Natural killer cell (primary cell): Measurements from ENCODE around the gene UBE2I. TPM values are rescaled to one million over a fixed set of nuclear protein-coding genes. Genes with fewer than 3 reads are reported as not detected.

Experiments
- ATAC-seq, 3 donors: fragments of 150-1000 bp in 2 of 3; fragments of 200-7000 bp in 1 of 3; cut with Tn5 transposase; 1 replicate in 1 of 3; 2 replicates in 2 of 3; pipeline ENCODE4 v1.10.0; 2021; ENCODE audit warnings: mild to moderate bottlenecking in 2 of 3, moderate library complexity in 2 of 3
- DNase-seq, 2 donors: peaks; one replicate each; pipeline versions ENCODE4 v3.0.0 to v3.0.0-alpha.2; 2013 to 2021; ENCODE audit warnings: mixed read lengths in 1 of 2
- H3K27ac ChIP-seq: one replicate; pipeline ENCODE4 v1.5.1; 2013; ENCODE audit warnings: mild to moderate bottlenecking, low read length
- H3K27me3 ChIP-seq: one replicate; pipeline ENCODE4 v1.6.1; 2013; ENCODE audit warnings: low read length; ENCODE audit not compliant: control insufficient read depth, insufficient read depth
- H3K36me3 ChIP-seq: one replicate; pipeline ENCODE4 v1.6.1; 2013; ENCODE audit warnings: low read length; ENCODE audit not compliant: control insufficient read depth, insufficient read depth
- H3K4me1 ChIP-seq: one replicate; pipeline ENCODE4 v1.6.1; 2013; ENCODE audit warnings: low read length; ENCODE audit not compliant: control insufficient read depth, insufficient read depth
- H3K4me3 ChIP-seq: one replicate; pipeline ENCODE4 v1.5.1; 2013; ENCODE audit warnings: low read length
- H3K9me3 ChIP-seq: one replicate; pipeline ENCODE4 v1.6.1; 2013; ENCODE audit warnings: low read length; ENCODE audit not compliant: control insufficient read depth, insufficient read depth
- H3K27ac Mint-ChIP-seq, 2 donors: one replicate each; pipeline ENCODE4 v1.8.0; 2022; ENCODE audit warnings: mild to moderate bottlenecking in 2 of 2, mixed read lengths in 2 of 2, moderate library complexity in 1 of 2
- H3K27me3 Mint-ChIP-seq, 2 donors: one replicate each; pipeline ENCODE4 v1.8.0; 2022; ENCODE audit warnings: low read depth in 2 of 2, mixed read lengths in 2 of 2
- H3K36me3 Mint-ChIP-seq: one replicate; pipeline ENCODE4 v1.8.0; 2022; ENCODE audit warnings: mixed read lengths
- H3K4me1 Mint-ChIP-seq, 2 donors: one replicate each; pipeline ENCODE4 v1.8.0; 2022; ENCODE audit warnings: mixed read lengths in 2 of 2
- H3K4me3 Mint-ChIP-seq: one replicate; pipeline ENCODE4 v1.8.0; 2022; ENCODE audit warnings: mild to moderate bottlenecking, moderate library complexity, mixed read lengths
- H3K9me3 Mint-ChIP-seq, 2 donors: one replicate each; pipeline ENCODE4 v1.8.0; 2022; ENCODE audit warnings: mixed read lengths in 2 of 2
- CTCF ChIP-seq: fragments of 200-600 bp; IDR thresholded peaks from one replicate; pipeline ENCODE4 v1.8.0; 2022; ENCODE audit warnings: antibody characterized with exemption
- WGBS: methylation state at CpG from one replicate; pipeline ENCODE4 v1.1.7; 2013; ENCODE audit warnings: missing lambda C conversion rate; ENCODE audit not compliant: insufficient coverage; 5-methylcytosine and 5-hydroxymethylcytosine counted together
- intact Hi-C: fragments of 100-400 bp; cut with micrococcal nuclease; formaldehyde crosslinking; loops from one replicate; pipeline ENCODE4 v1.14.2; 2022
- total RNA-seq, 4 donors: library from RNA; stranded (reverse); fragments of 120-200 nt in 1 of 4; gene quantifications; one replicate each; pipeline versions ENCODE4 v1.2.3 to v1.2.4, GENCODE V29; 2013 to 2022

Gene UBE2I
- total RNA-seq, 3 donors from 2014 or later (not counting 1 experiment from before 2014, with no cell fraction given): 367 to 412 (median 383) TPM

GRCh38 chr16:1310832-1311200 is 1.4 kb downstream of the UBE2I start:
- under 1% methylated on average over 14 of the region's 14 CpGs for WGBS
- H3K27me3 ChIP-seq: no peaks in the 10 kb centered on the region
- no peaks in the 10 kb centered on the region for H3K9me3 ChIP-seq
- intact Hi-C loops: loop anchor here (2.0 kb wide), 1 partner anchor 20 kb away; no protein-coding TSS in a partner anchor
- H3K4me1 ChIP-seq: peaks cover 49% of the 10 kb centered on the region
- H3K4me3 ChIP-seq: peak overlapping the region; percentile 57
- H3K9me3 Mint-ChIP-seq: no peaks in the 10 kb centered on the region
- peak overlapping the region; percentile 95 to 96 for H3K27ac Mint-ChIP-seq
- peaks cover 29% of the 10 kb centered on the region for H3K36me3 ChIP-seq
- TF ChIP-seq CTCF: no peak
- H3K27ac ChIP-seq: peak overlapping the region; percentile 64
- DNase-seq (peak in 1 of 2 donors; percentile 57), ATAC-seq (no peak)
- H3K27me3 Mint-ChIP-seq: no peaks in the 10 kb centered on the region
- H3K36me3 Mint-ChIP-seq: no peaks in the 10 kb centered on the region
- peak overlapping the region; percentile 96 for H3K4me3 Mint-ChIP-seq
- H3K4me1 Mint-ChIP-seq: peaks cover 28 to 45% of the 10 kb centered on the region in 2 donors

GRCh38 chr16:1311212-1311737 is 1.8 kb downstream of the UBE2I start:
- H3K27ac ChIP-seq: peak overlapping the region; percentile 64
- no peaks in the 10 kb centered on the region for H3K27me3 ChIP-seq
- Mint-ChIP-seq H3K36me3 (no peaks in the 10 kb centered on the region), H3K27me3 (no peaks in the 10 kb centered on the region), H3K4me1 (peaks cover 28 to 43% of the 10 kb centered on the region in 2 donors), H3K9me3 (no peaks in the 10 kb centered on the region), H3K4me3 (peak overlapping the region; percentile 96), H3K27ac (peak overlapping the region; percentile 95 to 96)
- peaks cover 49% of the 10 kb centered on the region for H3K4me1 ChIP-seq
- no peak for ATAC-seq
- no peaks in the 10 kb centered on the region for H3K9me3 ChIP-seq
- no peak for DNase-seq
- H3K36me3 ChIP-seq: peaks cover 33% of the 10 kb centered on the region
- H3K4me3 ChIP-seq: peak overlapping the region; percentile 57
- WGBS: 22% methylated on average over 13 of the region's 13 CpGs
- intact Hi-C loops: loop anchor here (2.0 kb wide), 1 partner anchor 20 kb away; no protein-coding TSS in a partner anchor
- TF ChIP-seq CTCF: no peak

- no peaks in the 10 kb centered on the region for H3K27me3 Mint-ChIP-seq
- ATAC-seq (no peak), DNase-seq (no peak)
- Histone ChIP-seq H3K9me3 (no peaks in the 10 kb centered on the region), H3K4me3 (peak overlapping the region; percentile 57), H3K36me3 (peaks cover 39% of the 10 kb centered on the region), H3K27ac (peak overlapping the region; percentile 64), H3K27me3 (no peaks in the 10 kb centered on the region), H3K4me1 (peaks cover 49% of the 10 kb centered on the region)
- peak overlapping the region; percentile 95 to 96 for H3K27ac Mint-ChIP-seq
- 43% methylated on average over 35 of the region's 35 CpGs for WGBS
- H3K4me1 Mint-ChIP-seq: peaks cover 28 to 40% of the 10 kb centered on the region in 2 donors
- intact Hi-C loops: loop anchor here (2.0 kb wide), 1 partner anchor 19 kb away; no protein-coding TSS in a partner anchor
- TF ChIP-seq CTCF: no peak
- H3K36me3 Mint-ChIP-seq: no peaks in the 10 kb centered on the region
- H3K4me3 Mint-ChIP-seq: peak overlapping the region; percentile 96
- no peaks in the 10 kb centered on the region for H3K9me3 Mint-ChIP-seq
Observed at GRCh38 chr16:1311738-1312466, 2.5 kb downstream of the UBE2I start.
